ENCODE results near the gene RSPO1. TPM values are rescaled to one million over a fixed set of nuclear protein-coding genes. Genes with fewer than 3 reads are reported as not detected.

Gene RSPO1
- total and polyA plus RNA-seq, 10 of the 15 experiments (the other 5 are each of a cell fraction or from before 2014, with no cell fraction given), result not detected

DNA sequence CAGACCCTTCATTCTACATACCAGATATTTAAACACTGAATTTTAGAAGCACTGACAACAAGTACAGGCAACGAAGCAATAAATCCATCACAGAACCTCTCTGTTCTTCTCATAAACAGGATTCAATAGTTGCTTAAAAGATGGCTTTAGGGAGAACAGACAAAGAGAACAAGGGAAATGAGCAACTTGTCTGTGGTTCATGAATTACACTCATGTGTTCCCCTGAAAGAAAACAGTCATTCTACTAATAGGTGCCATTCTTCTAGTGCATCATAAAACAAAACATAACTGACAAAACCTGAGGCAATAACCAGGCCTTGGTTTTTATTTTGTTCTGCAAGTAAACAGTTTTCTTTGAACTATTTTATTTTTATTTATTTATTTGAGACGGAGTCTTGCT is 45.8 kb downstream of the RSPO1 start:
- Histone ChIP-seq H3K36me3 (ENCODE audit: control insufficient read depth in 2 of 2, insufficient read depth in 2 of 2, low read length in 1 of 2) (peaks cover 0 to 17% of the 10 kb centered on the region in 2 experiments), H3K4me2 (ENCODE audit: control insufficient read depth, insufficient read depth) (no peak overlapping the region), H3K9me3 (replicated peaks; ENCODE audit: control insufficient read depth, insufficient read depth, low read length) (no peaks in the 10 kb centered on the region), H3K27me3 (replicated peaks in 1 of 2; ENCODE audit: control insufficient read depth in 2 of 2, insufficient read depth in 2 of 2, low read length in 1 of 2) (no peaks in the 10 kb centered on the region), H4K20me1 (ENCODE audit: control insufficient read depth, insufficient read depth) (no peaks in the 10 kb centered on the region), H3K4me1 (ENCODE audit: control insufficient read depth, insufficient read depth, low read length) (no peaks in the 10 kb centered on the region; the same call in 1 of the 2 replicates), H3K4me3 (no peak overlapping the region), H2AFZ (ENCODE audit: control insufficient read depth, low read depth, low read length) (no peak overlapping the region), H3K9ac (ENCODE audit: control insufficient read depth, insufficient read depth, low read length) (no peak overlapping the region), H3K27ac (ENCODE audit: control insufficient read depth, insufficient read depth) (no peak overlapping the region), H3K79me2 (ENCODE audit: control insufficient read depth, insufficient read depth, low read length) (peaks cover 10% of the 10 kb centered on the region)
- SMC1A ChIA-PET (ENCODE audit: uncharacterized antibody, unreplicated experiment), result no interaction called here
- CTCF ChIA-PET, result no interaction called here
- BruUV-seq (replicated peaks), result no TSS peak
- intact Hi-C loops (cut with micrococcal nuclease; ENCODE audit: unreplicated experiment) (no loop called here), in situ Hi-C loops (cut with MboI) (loop anchor here (25.0 kb wide), 1 partner anchor 398 kb away; the partner anchor contains the start of gene SF3A3)
- FAIRE-seq, result no peak
- DNase-seq (ENCODE audit: low read depth, low spot score), result no peak
- 98% methylated on average over 2 of the region's 2 CpGs for WGBS (ENCODE audit: insufficient coverage, insufficient replicate concordance, low lambda C conversion rate, missing lambda C conversion rate)
- RAD21 ChIA-PET (ENCODE audit: unreplicated experiment), result no interaction called here
- no peak for TF ChIP-seq SIN3A (IDR thresholded peaks at IDR 0.05; ENCODE audit: low read depth, low read length)
- TF ChIP-seq CBX3 (IDR thresholded peaks at IDR 0.05; ENCODE audit: borderline replicate concordance, low read depth), result no peak
- TF ChIP-seq, protein P1, sequence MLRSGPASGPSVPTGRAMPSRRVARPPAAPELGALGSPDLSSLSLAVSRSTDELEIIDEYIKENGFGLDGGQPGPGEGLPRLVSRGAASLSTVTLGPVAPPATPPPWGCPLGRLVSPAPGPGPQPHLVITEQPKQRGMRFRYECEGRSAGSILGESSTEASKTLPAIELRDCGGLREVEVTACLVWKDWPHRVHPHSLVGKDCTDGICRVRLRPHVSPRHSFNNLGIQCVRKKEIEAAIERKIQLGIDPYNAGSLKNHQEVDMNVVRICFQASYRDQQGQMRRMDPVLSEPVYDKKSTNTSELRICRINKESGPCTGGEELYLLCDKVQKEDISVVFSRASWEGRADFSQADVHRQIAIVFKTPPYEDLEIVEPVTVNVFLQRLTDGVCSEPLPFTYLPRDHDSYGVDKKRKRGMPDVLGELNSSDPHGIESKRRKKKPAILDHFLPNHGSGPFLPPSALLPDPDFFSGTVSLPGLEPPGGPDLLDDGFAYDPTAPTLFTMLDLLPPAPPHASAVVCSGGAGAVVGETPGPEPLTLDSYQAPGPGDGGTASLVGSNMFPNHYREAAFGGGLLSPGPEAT (IDR thresholded peaks at IDR 0.05; ENCODE audit: low read depth), result no peak
- TF ChIP-seq TCF3 (IDR thresholded peaks at IDR 0.05; ENCODE audit: borderline replicate concordance, insufficient read depth, low read depth, low read length), result no peak
- no peak for TF ChIP-seq IRF4 (IDR thresholded peaks at IDR 0.05; ENCODE audit: low read depth, low read length)
- no peak for TF ChIP-seq PML (IDR thresholded peaks at IDR 0.05; ENCODE audit: low read length)
- no peak for TF ChIP-seq SREBF1 (IDR thresholded peaks at IDR 0.05; ENCODE audit: low read length)
- TF ChIP-seq TCF7 (IDR thresholded peaks at IDR 0.05; ENCODE audit: borderline replicate concordance), result no peak
- TF ChIP-seq CBFB (IDR thresholded peaks at IDR 0.05; ENCODE audit: low read depth), result no peak
- TF ChIP-seq NR2C1 (IDR thresholded peaks at IDR 0.05), result no peak
- TF ChIP-seq, protein P2, sequence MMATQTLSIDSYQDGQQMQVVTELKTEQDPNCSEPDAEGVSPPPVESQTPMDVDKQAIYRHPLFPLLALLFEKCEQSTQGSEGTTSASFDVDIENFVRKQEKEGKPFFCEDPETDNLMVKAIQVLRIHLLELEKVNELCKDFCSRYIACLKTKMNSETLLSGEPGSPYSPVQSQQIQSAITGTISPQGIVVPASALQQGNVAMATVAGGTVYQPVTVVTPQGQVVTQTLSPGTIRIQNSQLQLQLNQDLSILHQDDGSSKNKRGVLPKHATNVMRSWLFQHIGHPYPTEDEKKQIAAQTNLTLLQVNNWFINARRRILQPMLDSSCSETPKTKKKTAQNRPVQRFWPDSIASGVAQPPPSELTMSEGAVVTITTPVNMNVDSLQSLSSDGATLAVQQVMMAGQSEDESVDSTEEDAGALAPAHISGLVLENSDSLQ (IDR thresholded peaks at IDR 0.05), result no peak
- no peak for TF ChIP-seq SREBF2 (IDR thresholded peaks at IDR 0.05; ENCODE audit: low read length)
- TF ChIP-seq SMAD1 (IDR thresholded peaks at IDR 0.05; ENCODE audit: low read depth, partially characterized antibody), result no peak
- TF ChIP-seq BCL11A (IDR thresholded peaks at IDR 0.05; ENCODE audit: low read depth, low read length), result no peak
- TF ChIP-seq, protein P3, sequence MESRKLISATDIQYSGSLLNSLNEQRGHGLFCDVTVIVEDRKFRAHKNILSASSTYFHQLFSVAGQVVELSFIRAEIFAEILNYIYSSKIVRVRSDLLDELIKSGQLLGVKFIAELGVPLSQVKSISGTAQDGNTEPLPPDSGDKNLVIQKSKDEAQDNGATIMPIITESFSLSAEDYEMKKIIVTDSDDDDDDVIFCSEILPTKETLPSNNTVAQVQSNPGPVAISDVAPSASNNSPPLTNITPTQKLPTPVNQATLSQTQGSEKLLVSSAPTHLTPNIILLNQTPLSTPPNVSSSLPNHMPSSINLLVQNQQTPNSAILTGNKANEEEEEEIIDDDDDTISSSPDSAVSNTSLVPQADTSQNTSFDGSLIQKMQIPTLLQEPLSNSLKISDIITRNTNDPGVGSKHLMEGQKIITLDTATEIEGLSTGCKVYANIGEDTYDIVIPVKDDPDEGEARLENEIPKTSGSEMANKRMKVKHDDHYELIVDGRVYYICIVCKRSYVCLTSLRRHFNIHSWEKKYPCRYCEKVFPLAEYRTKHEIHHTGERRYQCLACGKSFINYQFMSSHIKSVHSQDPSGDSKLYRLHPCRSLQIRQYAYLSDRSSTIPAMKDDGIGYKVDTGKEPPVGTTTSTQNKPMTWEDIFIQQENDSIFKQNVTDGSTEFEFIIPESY (IDR thresholded peaks at IDR 0.05), result no peak
- no peak for TF ChIP-seq MYB (IDR thresholded peaks at IDR 0.05; ENCODE audit: borderline replicate concordance, low read depth, low read length)
- TF ChIP-seq FOXM1 (IDR thresholded peaks at IDR 0.05; ENCODE audit: low read depth, low read length), result no peak
- TF ChIP-seq SMAD5 (IDR thresholded peaks at IDR 0.05; ENCODE audit: low read depth), result no peak
- no peak for TF ChIP-seq DPF2 (IDR thresholded peaks at IDR 0.05)
- POLR2A ChIA-PET, result interaction anchor here (1.3 kb wide), 1 partner anchor 112 kb away, joined by 3 read pairs; no protein-coding TSS in a partner anchor
- ATAC-seq, result no peak
